ENCODE data around the gene TMOD4. TPM values are rescaled to one million over a fixed set of nuclear protein-coding genes. Genes with fewer than 3 reads are reported as not detected.

TMOD4 gene
- total RNA-seq, 1 experiment from 2014 or later, result not detected

- 0 out of 2 replicates have a peak, but pooled peaks cover 4% of the 10 kb centered on the region for H3K36me3 ChIP-seq (ENCODE audit: low read depth)
- H4K20me1 ChIP-seq (ENCODE audit: insufficient read depth), result no peaks in the 10 kb centered on the region
- no peak overlapping the region for H2AFZ ChIP-seq
- H3F3A ChIP-seq (ENCODE audit: insufficient read depth, low read depth), result peaks cover 5% of the 10 kb centered on the region; the same call in 1 of the 2 replicates
- BruUV-seq (replicated peaks), result no TSS peak
- POLR2A ChIA-PET (ENCODE audit: unreplicated experiment), result interaction anchor here (0.6 kb wide), 2 partner anchors 139 to 547 kb away, joined by 5 to 12 read pairs; partner anchors contain the start of gene BNIPL
- H3K4me1 ChIP-seq (replicated peaks; ENCODE audit: insufficient read depth), result no peaks in the 10 kb centered on the region
- H3K27ac ChIP-seq, result no peak overlapping the region
- intact Hi-C loops (cut with micrococcal nuclease; ENCODE audit: unreplicated experiment), result no loop called here
- no peaks in the 10 kb centered on the region for H3K27me3 ChIP-seq (ENCODE audit: insufficient read depth, low read depth)
- H3K4me3 ChIP-seq, result no peak overlapping the region
- no peak for DNase-seq
- no peaks in the 10 kb centered on the region for H3K9me3 ChIP-seq (ENCODE audit: insufficient read depth, low read depth)
- no peak overlapping the region for H3K4me2 ChIP-seq
- TF ChIP-seq EZH2 (IDR thresholded peaks at IDR 0.05; ENCODE audit: low read depth) (no peak), CTCF (conservative IDR thresholded peaks at IDR 0.05) (no peak)
- no peaks in the 10 kb centered on the region for H3K79me2 ChIP-seq (ENCODE audit: low read depth)
- no peaks in the 10 kb centered on the region for H3K9me2 ChIP-seq (ENCODE audit: insufficient read depth)
- CTCF ChIA-PET, result no interaction called here
These were observed 590 bp downstream of the TMOD4 start for GRCh38 chr1:151175041-151175741.

GRCh38 chr1:151171190-151171589 lies 4.6 kb downstream of the TMOD4 start:
- Histone ChIP-seq H3K9me3 (ENCODE audit: insufficient read depth, low read depth) (no peaks in the 10 kb centered on the region), H3K9me2 (ENCODE audit: insufficient read depth) (no peaks in the 10 kb centered on the region), H3K79me2 (ENCODE audit: low read depth) (peaks cover 14% of the 10 kb centered on the region), H3F3A (ENCODE audit: insufficient read depth, low read depth) (peaks cover 9% of the 10 kb centered on the region; the same call in 1 of the 2 replicates), H3K4me2 (no peak overlapping the region), H3K27me3 (ENCODE audit: insufficient read depth, low read depth) (no peaks in the 10 kb centered on the region), H3K36me3 (ENCODE audit: low read depth) (no peaks in the 10 kb centered on the region), H4K20me1 (ENCODE audit: insufficient read depth) (no peaks in the 10 kb centered on the region), H3K4me1 (replicated peaks; ENCODE audit: insufficient read depth) (peaks cover 7% of the 10 kb centered on the region; the same call in 1 of the 2 replicates), H3K4me3 (no peak overlapping the region), H2AFZ (no peak overlapping the region), H3K27ac (no peak overlapping the region)
- BruUV-seq (replicated peaks), result no TSS peak
- POLR2A ChIA-PET (ENCODE audit: unreplicated experiment), result interaction anchor here (0.6 kb wide), 1 partner anchor 157 kb away, joined by 3 read pairs; no protein-coding TSS in a partner anchor
- no peak for TF ChIP-seq EZH2 (IDR thresholded peaks at IDR 0.05; ENCODE audit: low read depth)
- intact Hi-C loops (cut with micrococcal nuclease; ENCODE audit: unreplicated experiment), result no loop called here
- CTCF ChIA-PET, result no interaction called here
- DNase-seq, result no peak

- H3K27ac ChIP-seq, result peak overlapping the region; percentile 66; the same call in 1 of the 2 replicates
These were observed 8.7 kb downstream of the TMOD4 start for GRCh38 chr1:151167116-151167515.

More at GRCh38 chr1:151167116-151167515, 8.7 kb downstream of the TMOD4 start:
- H3F3A ChIP-seq (ENCODE audit: insufficient read depth, low read depth), result peaks cover 6% of the 10 kb centered on the region; the same call in 1 of the 2 replicates
- peaks cover 28% of the 10 kb centered on the region for H3K79me2 ChIP-seq (ENCODE audit: low read depth)
- H3K9me3 ChIP-seq (ENCODE audit: insufficient read depth, low read depth), result no peaks in the 10 kb centered on the region
- no peak overlapping the region for H2AFZ ChIP-seq
- POLR2A ChIA-PET (ENCODE audit: unreplicated experiment), result interaction anchor here (0.6 to 0.7 kb wide), 3 partner anchors 123 to 905 kb away, joined by 3 to 13 read pairs (median 4); no protein-coding TSS in a partner anchor
- no peak for DNase-seq
- peak overlapping the region; percentile 96 for H3K4me2 ChIP-seq
- no peaks in the 10 kb centered on the region for H3K27me3 ChIP-seq (ENCODE audit: insufficient read depth, low read depth)
- TF ChIP-seq EZH2 (IDR thresholded peaks at IDR 0.05; ENCODE audit: low read depth) (no peak), CTCF (conservative IDR thresholded peaks at IDR 0.05) (no peak)
- H3K4me3 ChIP-seq, result peak overlapping the region; percentile 64; the same call in 1 of the 2 replicates
- CTCF ChIA-PET, result interaction anchor here (1.2 kb wide), 1 partner anchor 67 kb away, joined by 3 read pairs; no protein-coding TSS in a partner anchor
- no TSS peak for BruUV-seq (replicated peaks)
- peaks cover 15% of the 10 kb centered on the region; the same call in 1 of the 2 replicates for H3K4me1 ChIP-seq (replicated peaks; ENCODE audit: insufficient read depth)
- H4K20me1 ChIP-seq (ENCODE audit: insufficient read depth), result no peaks in the 10 kb centered on the region
- no peaks in the 10 kb centered on the region for H3K9me2 ChIP-seq (ENCODE audit: insufficient read depth)
- H3K36me3 ChIP-seq (ENCODE audit: low read depth), result no peaks in the 10 kb centered on the region
- intact Hi-C loops (cut with micrococcal nuclease; ENCODE audit: unreplicated experiment), result loop anchor here (5.0 kb wide), 1 partner anchor 160 kb away; the partner anchor contains the start of genes MINDY1 and PRUNE1

Measured in PC-9 (cell line).